DOHH2 (cell line): Measurements from ENCODE around the gene IAPP.
"Not testable (repeated sequence)": the region's sequence is repeated elsewhere in the genome, so short reads cannot be mapped to it uniquely, and the experiment has no call there.

Experiments used
- H3F3A ChIP-seq: fragments of 200-600 bp; sonication (generic), shearing (Covaris generic); 2 replicates; pipeline ENCODE4 v1.6.0; 2016; ENCODE audit warnings: antibody characterized with exemption, mild to moderate bottlenecking; ENCODE audit not compliant: control insufficient read depth, insufficient read depth
- H3K27ac ChIP-seq: fragments of 200-600 bp; sonication (generic); 2 replicates; pipeline ENCODE4 v1.5.1; 2014; ENCODE audit warnings: low read depth, mild to moderate bottlenecking, low read length, moderate library complexity
- H3K27me3 ChIP-seq: fragments of 200-600 bp; sonication (generic); 2 replicates; pipeline ENCODE4 v1.6.1; 2014; ENCODE audit warnings: mild to moderate bottlenecking, low read length, mixed read lengths; ENCODE audit not compliant: control insufficient read depth
- H3K36me3 ChIP-seq: fragments of 200-600 bp; sonication (generic); 2 replicates; pipeline ENCODE4 v1.6.1; 2014; ENCODE audit warnings: mild to moderate bottlenecking, low read length, moderate library complexity, mixed read lengths; ENCODE audit not compliant: control insufficient read depth
- H3K4me1 ChIP-seq: fragments of 200-600 bp; sonication (generic); 2 replicates; pipeline ENCODE4 v1.6.1; 2014; ENCODE audit warnings: mild to moderate bottlenecking, low read length, mixed read lengths; ENCODE audit not compliant: control insufficient read depth
- H3K4me2 ChIP-seq: fragments of 200-600 bp; sonication (generic); 2 replicates; pipeline ENCODE4 v1.6.0; 2014; ENCODE audit warnings: mild to moderate bottlenecking, low read length, moderate library complexity
- H3K4me3 ChIP-seq: fragments of 200-600 bp; sonication (generic); 2 replicates; pipeline ENCODE4 v1.5.1; 2014; ENCODE audit warnings: mild to moderate bottlenecking, low read length, mixed read lengths
- H3K79me2 ChIP-seq: fragments of 200-600 bp; sonication (generic); 2 replicates; pipeline ENCODE4 v1.6.1; 2014; ENCODE audit warnings: mild to moderate bottlenecking, low read length, mixed read lengths; ENCODE audit not compliant: control insufficient read depth
- H3K9me2 ChIP-seq: fragments of 200-600 bp; sonication (generic); replicated peaks from 2 replicates; pipeline ENCODE4 v1.6.1; 2014; ENCODE audit warnings: mild to moderate bottlenecking, low read length, mixed read lengths; ENCODE audit not compliant: control insufficient read depth
- H3K9me3 ChIP-seq: fragments of 200-600 bp; sonication (generic); 2 replicates; pipeline ENCODE4 v1.6.1; 2014; ENCODE audit warnings: antibody characterized with exemption, low read length, mixed read lengths; ENCODE audit not compliant: control insufficient read depth, insufficient read depth
- H4K20me1 ChIP-seq: fragments of 200-600 bp; sonication (generic); 2 replicates; pipeline ENCODE4 v1.6.0; 2014; ENCODE audit warnings: low read depth, mild to moderate bottlenecking, antibody characterized with exemption, low read length, moderate library complexity; ENCODE audit not compliant: control insufficient read depth, insufficient read depth
- EZH2phosphoT487 ChIP-seq: fragments of 200-600 bp; sonication (generic); IDR thresholded peaks from 2 replicates; pipeline ENCODE4 v1.6.1; 2017; ENCODE audit warnings: borderline replicate concordance, mild to moderate bottlenecking, antibody characterized with exemption, low read length, moderate library complexity, mixed read lengths
- TF ChIP-seq, protein P1 (sequence below): fragments of 200-600 bp; sonication (generic); IDR thresholded peaks from one replicate; pipeline ENCODE4 v1.5.1; 2014; ENCODE audit warnings: antibody characterized with exemption, mild to moderate bottlenecking, low read depth, low read length; ENCODE audit not compliant: poor library complexity, severe bottlenecking

The IAPP gene

DNA sequence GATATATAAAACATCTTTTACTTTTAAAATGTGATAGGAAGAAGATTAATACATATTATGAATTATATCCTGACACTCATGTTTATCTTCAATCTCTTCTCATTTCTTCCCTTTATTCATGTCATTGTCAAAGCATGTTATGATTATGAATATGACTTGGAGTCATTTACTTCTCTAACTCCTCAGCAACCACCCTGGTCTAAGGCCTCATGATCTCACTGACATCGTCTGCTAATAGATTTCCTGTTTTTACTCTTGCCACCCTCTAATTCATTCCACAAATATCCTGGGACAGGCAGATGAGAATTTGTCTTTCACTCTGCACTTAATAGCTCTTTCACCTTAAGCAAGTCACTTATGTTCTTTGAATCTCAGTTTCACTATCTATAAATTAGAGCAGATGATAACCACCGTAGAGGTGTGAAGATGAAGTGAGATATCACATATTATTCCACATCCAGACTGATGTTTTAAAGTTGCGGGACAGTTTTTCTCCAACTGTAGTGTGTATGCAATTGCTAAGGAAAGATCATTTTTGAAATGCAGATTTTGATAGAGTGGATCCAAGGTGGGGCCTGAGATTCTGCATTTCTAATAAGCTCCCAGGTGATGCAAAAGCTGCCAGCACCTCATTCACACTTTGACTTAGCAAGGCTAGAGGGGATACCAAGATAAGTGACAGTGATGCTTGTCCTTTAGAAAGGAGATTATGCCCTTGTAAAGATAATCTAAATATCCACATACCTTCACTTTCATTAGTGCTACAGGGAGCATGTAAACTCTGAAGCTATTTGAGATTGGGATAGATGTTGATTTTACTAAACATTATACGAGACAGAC, 3.3 kb upstream of the IAPP start:
- no peak overlapping the region for H3K4me2 ChIP-seq
- H3F3A ChIP-seq: no peaks in the 10 kb centered on the region
- H3K9me2 ChIP-seq: no peaks in the 10 kb centered on the region
- H3K36me3 ChIP-seq: no peaks in the 10 kb centered on the region
- TF ChIP-seq, protein P1, sequence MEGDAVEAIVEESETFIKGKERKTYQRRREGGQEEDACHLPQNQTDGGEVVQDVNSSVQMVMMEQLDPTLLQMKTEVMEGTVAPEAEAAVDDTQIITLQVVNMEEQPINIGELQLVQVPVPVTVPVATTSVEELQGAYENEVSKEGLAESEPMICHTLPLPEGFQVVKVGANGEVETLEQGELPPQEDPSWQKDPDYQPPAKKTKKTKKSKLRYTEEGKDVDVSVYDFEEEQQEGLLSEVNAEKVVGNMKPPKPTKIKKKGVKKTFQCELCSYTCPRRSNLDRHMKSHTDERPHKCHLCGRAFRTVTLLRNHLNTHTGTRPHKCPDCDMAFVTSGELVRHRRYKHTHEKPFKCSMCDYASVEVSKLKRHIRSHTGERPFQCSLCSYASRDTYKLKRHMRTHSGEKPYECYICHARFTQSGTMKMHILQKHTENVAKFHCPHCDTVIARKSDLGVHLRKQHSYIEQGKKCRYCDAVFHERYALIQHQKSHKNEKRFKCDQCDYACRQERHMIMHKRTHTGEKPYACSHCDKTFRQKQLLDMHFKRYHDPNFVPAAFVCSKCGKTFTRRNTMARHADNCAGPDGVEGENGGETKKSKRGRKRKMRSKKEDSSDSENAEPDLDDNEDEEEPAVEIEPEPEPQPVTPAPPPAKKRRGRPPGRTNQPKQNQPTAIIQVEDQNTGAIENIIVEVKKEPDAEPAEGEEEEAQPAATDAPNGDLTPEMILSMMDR: no peak
- no peak for TF ChIP-seq EZH2phosphoT487
- no peaks in the 10 kb centered on the region for H3K79me2 ChIP-seq
- H4K20me1 ChIP-seq: no peaks in the 10 kb centered on the region
- no peak overlapping the region for H3K27ac ChIP-seq
- H3K4me3 ChIP-seq: no peak overlapping the region
- H3K9me3 ChIP-seq: no peaks in the 10 kb centered on the region
- no peaks in the 10 kb centered on the region for H3K27me3 ChIP-seq
- no peaks in the 10 kb centered on the region for H3K4me1 ChIP-seq

DNA sequence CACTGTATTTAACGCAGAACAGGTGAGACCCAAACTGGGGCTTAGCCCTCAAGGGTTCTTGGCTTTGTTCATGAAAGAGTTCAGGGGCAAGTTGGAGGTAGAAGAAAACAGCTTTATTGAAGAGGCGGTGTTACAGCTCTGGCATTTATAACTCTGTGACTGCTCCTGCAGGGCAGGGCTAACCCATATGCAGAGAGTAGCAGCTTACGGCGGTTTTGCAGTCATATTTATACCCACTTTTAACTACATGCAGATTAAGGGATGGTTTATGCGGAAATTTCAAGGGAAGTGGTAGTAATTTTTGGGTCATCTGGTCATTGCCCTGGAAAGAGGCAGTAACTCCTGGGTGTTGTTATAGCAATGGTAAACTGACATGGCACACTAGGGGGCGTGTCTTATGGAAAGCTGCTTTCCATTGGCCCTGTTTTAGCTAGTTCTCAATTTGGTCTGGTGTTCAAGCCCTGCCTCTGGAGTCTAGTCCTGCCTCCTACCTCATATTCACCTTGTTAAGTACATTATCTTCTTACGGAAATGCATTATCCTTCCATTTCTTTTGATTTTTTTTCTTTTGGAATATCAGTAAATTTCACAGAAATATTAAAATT, 1.8 kb upstream of the IAPP start:
- Histone ChIP-seq H3K4me1 (no peaks in the 10 kb centered on the region), H3F3A (no peaks in the 10 kb centered on the region), H3K79me2 (no peaks in the 10 kb centered on the region), H4K20me1 (no peaks in the 10 kb centered on the region), H3K9me3 (no peaks in the 10 kb centered on the region), H3K4me3 (no peak overlapping the region), H3K4me2 (no peak overlapping the region), H3K27ac (no peak overlapping the region), H3K36me3 (no peaks in the 10 kb centered on the region), H3K9me2 (no peaks in the 10 kb centered on the region), H3K27me3 (no peaks in the 10 kb centered on the region; the same call in 1 of the 2 replicates)
- TF ChIP-seq, protein P1: no peak
- no peak for TF ChIP-seq EZH2phosphoT487

DNA sequence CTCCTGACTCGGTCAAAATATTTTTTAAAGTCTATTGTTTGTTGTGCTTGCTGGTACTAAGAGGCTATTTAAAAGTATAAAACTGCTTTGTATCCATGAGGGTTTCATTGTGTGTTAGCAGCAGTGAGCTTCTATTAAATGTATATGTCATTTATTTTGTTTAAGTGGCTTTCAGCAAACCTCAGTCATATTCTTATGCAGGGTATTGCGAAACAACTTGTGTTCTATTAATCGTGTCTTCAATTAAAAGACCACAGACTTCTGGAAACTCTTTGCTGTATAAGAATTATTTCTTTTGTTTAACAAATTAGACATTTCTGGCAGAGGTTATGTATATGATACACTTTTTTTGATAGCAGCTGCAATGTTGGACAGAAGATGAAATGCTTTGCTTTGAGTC, 6.5 kb downstream of the IAPP start:
- Histone ChIP-seq H3K4me2 (no peak overlapping the region), H4K20me1 (no peaks in the 10 kb centered on the region), H3K27me3 (no peaks in the 10 kb centered on the region; the same call in 1 of the 2 replicates), H3F3A (no peaks in the 10 kb centered on the region), H3K36me3 (no peaks in the 10 kb centered on the region), H3K79me2 (no peaks in the 10 kb centered on the region), H3K9me2 (no peaks in the 10 kb centered on the region), H3K9me3 (no peaks in the 10 kb centered on the region), H3K4me1 (no peaks in the 10 kb centered on the region), H3K4me3 (no peak overlapping the region), H3K27ac (no peak overlapping the region)
- no peak for TF ChIP-seq EZH2phosphoT487
- TF ChIP-seq, protein P1: no peak

DNA sequence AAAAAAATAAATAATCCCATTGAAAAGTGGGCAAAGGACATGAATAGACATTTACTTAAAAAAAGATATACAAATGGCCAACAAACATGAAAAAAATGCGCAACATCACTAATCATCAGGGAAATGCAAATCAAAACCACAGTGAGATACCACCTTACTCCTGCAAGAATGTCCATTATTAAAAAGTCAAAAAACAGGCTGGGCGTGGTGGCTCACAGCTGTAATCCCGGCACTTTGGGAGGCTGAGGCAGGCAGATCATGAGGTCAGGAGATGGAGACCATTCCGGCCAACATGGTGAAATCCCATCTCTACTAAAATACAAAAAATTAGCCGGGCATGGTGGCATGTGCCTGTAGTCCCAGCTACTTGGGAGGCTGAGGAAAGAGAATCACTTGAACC, 8.6 kb downstream of the IAPP start:
- not testable (repeated sequence) for H3K9me3 ChIP-seq, H3F3A ChIP-seq, H3K79me2 ChIP-seq, H3K36me3 ChIP-seq, H3K4me3 ChIP-seq, H3K27me3 ChIP-seq, H3K4me1 ChIP-seq, H3K27ac ChIP-seq, H3K4me2 ChIP-seq, H4K20me1 ChIP-seq, H3K9me2 ChIP-seq
